Measurements from ENCODE around the gene YIPF2.

Gene YIPF2

DNA sequence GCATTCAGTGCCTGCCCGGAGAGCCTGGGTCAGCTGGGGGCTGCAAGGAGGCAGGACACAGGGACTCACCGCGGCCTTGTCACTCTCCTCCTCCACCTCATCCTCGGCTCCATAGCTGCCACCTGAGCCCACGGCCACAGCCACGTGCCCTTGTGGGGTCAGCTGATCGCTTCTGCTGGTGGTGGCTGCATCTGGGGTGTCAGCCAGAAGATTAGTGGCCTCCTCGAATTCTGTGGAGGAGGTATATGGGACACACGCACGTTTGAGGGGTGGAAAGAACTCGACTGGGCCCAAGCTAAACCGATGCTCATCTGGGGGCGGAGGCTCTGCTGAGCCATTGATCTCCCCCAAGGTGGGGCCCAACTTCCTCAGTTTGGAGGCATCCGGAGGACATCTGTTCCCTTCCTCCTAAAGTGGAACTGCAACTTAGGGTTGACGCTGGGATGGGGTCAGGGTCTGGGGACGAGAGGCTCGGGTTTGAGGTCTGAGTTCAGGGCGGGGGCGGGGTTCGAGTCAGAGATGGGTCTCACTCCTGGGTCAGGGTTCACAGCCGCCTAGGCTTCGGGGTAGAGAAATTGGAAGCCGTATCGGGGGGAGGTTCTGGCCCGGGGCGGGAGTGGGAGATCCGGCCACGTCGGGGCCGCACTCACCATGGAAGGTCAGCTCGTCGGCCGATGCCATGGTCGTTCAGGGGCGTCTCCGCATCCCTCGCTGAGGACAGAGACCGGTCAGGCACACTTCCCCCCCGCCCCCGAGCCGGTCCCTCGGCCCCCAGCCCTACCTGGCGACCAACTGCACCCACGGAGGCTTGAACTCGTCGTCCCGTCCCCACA lies 493 bp downstream of the YIPF2 start:
- H3K27ac Mint-ChIP-seq, result no peak overlapping the region
- no peaks in the 10 kb centered on the region for H3K27me3 Mint-ChIP-seq (ENCODE audit: low read depth, poor library complexity)
- peaks cover 24% of the 10 kb centered on the region for H3K4me1 Mint-ChIP-seq
- peaks cover 21% of the 10 kb centered on the region for H3K36me3 Mint-ChIP-seq (ENCODE audit: low read depth)
- H3K4me3 Mint-ChIP-seq, result peak overlapping the region; percentile 92
- no peaks in the 10 kb centered on the region for H3K9me3 Mint-ChIP-seq
- no peak for DNase-seq
- TF ChIP-seq, protein P1, sequence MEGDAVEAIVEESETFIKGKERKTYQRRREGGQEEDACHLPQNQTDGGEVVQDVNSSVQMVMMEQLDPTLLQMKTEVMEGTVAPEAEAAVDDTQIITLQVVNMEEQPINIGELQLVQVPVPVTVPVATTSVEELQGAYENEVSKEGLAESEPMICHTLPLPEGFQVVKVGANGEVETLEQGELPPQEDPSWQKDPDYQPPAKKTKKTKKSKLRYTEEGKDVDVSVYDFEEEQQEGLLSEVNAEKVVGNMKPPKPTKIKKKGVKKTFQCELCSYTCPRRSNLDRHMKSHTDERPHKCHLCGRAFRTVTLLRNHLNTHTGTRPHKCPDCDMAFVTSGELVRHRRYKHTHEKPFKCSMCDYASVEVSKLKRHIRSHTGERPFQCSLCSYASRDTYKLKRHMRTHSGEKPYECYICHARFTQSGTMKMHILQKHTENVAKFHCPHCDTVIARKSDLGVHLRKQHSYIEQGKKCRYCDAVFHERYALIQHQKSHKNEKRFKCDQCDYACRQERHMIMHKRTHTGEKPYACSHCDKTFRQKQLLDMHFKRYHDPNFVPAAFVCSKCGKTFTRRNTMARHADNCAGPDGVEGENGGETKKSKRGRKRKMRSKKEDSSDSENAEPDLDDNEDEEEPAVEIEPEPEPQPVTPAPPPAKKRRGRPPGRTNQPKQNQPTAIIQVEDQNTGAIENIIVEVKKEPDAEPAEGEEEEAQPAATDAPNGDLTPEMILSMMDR (IDR thresholded peaks at IDR 0.05), result no peak

DNA sequence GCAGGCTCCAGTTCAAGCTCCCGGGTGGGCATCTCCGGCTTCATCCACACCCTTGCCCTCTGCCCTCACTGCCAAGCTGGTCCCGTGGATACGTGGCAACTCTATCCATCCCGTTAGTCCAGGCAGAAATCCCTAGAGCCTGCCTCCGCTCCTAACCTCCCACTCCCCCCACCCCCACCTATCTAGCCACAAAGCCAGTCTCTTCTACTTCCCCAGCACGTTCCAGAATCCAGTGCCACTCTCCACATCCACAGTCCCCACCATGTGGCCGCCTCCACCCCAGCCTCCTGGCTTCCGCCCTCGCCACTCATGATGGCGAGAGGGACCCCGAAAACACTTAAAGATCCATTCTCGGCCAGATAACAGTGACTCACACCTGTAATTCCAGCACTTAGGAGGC lies 3.8 kb downstream of the YIPF2 start:
- no peaks in the 10 kb centered on the region for H3K27me3 Mint-ChIP-seq (ENCODE audit: low read depth, poor library complexity)
- H3K4me1 Mint-ChIP-seq, result peaks cover 20% of the 10 kb centered on the region
- H3K4me3 Mint-ChIP-seq, result no peak overlapping the region
- H3K27ac Mint-ChIP-seq, result peak overlapping the region; percentile 93
- no peaks in the 10 kb centered on the region for H3K9me3 Mint-ChIP-seq
- DNase-seq, result no peak
- TF ChIP-seq, protein P1 (IDR thresholded peaks at IDR 0.05), result no peak
- peaks cover 10% of the 10 kb centered on the region for H3K36me3 Mint-ChIP-seq (ENCODE audit: low read depth)

DNA sequence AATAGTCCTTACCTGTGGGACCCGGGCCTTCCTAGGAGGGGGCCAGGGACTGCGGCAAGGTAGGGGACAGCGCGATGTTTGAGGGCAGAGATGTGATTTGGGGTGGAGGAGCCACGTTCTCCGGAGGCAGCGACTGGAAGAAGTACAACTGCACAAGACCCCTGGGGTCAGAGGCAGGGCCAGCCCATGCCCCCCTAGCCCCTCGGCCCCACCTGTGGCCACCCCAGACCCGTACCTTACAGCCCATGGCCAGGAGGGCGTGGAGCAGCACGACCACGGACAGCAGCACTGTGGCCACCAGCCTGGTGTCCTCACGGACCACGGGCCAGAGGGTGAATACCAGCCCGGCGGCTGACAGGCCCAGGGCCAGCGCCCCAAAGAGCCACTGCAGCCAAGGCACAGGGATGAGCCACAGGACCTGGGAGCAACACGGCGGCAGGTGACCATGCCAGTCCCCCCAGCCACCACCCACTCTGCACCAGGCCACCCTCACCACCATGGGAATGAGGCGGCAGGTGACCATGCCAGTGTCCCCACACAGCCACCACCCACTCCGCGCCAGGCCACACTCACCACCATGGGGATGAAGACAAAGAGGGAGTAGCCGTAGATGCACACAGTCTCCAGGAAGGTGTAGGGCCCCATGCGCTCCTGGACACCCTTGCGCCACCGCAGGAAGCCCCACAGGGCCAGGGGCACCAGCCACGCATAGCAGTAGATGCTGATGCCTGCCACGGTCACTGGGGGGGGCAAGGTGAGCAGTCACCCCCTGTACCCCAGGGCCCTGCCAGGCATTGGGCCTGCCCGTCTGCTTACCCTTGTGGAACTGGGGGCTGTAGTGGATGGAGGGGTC lies 5.0 kb downstream of the YIPF2 start:
- TF ChIP-seq, protein P1 (IDR thresholded peaks at IDR 0.05), result no peak
- H3K27me3 Mint-ChIP-seq (ENCODE audit: low read depth, poor library complexity), result no peaks in the 10 kb centered on the region
- peaks cover 16% of the 10 kb centered on the region for H3K36me3 Mint-ChIP-seq (ENCODE audit: low read depth)
- H3K4me3 Mint-ChIP-seq, result no peak overlapping the region
- no peaks in the 10 kb centered on the region for H3K9me3 Mint-ChIP-seq
- DNase-seq, result no peak
- H3K4me1 Mint-ChIP-seq, result peaks cover 16% of the 10 kb centered on the region
- H3K27ac Mint-ChIP-seq, result peak overlapping the region; percentile 48

DNA sequence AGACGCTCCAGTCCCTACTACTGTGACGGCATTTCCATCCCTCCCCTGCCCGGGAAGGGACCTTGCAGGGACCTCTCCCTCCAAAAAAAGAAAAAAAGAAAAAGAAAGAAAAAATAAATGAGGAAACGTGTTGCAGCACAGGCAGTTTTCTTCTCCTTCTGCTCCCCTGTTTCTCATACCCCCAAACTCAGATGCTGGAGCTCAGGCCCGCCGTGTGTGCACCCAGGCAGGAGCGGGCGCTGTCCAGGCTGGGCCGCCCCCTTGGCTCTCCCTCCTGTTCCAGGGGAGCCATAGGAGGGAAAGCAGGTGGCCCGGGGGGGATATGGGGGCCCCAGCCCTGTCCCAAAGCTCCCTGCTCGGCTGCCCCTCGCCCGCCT lies 5.8 kb downstream of the YIPF2 start:
- no peak overlapping the region for H3K4me3 Mint-ChIP-seq
- H3K36me3 Mint-ChIP-seq (ENCODE audit: low read depth), result peaks cover 19% of the 10 kb centered on the region
- H3K27ac Mint-ChIP-seq, result no peak overlapping the region
- no peak for DNase-seq
- H3K9me3 Mint-ChIP-seq, result no peaks in the 10 kb centered on the region
- TF ChIP-seq, protein P1 (IDR thresholded peaks at IDR 0.05), result no peak
- H3K4me1 Mint-ChIP-seq, result peaks cover 11% of the 10 kb centered on the region
- no peaks in the 10 kb centered on the region for H3K27me3 Mint-ChIP-seq (ENCODE audit: low read depth, poor library complexity)

DNA sequence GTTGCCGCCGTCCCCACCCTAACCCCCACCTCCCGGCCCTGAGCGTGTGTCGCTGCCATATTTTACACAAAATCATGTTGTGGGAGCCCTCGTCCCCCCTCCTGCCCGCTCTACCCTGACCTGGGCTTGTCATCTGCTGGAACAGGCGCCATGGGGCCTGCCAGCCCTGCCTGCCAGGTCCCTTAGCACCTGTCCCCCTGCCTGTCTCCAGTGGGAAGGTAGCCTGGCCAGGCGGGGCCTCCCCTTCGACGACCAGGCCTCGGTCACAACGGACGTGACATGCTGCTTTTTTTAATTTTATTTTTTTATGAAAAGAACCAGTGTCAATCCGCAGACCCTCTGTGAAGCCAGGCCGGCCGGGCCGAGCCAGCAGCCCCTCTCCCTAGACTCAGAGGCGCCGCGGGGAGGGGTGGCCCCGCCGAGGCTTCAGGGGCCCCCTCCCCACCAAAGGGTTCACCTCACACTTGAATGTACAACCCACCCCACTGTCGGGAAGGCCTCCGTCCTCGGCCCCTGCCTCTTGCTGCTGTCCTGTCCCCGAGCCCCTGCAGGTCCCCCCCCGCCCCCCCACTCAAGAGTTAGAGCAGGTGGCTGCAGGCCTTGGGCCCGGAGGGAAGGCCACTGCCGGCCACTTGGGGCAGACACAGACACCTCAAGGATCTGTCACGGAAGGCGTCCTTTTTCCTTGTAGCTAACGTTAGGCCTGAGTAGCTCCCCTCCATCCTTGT lies 6.4 kb downstream of the YIPF2 start:
- TF ChIP-seq, protein P1 (IDR thresholded peaks at IDR 0.05), result no peak
- no peak for DNase-seq
- peaks cover 23% of the 10 kb centered on the region for H3K36me3 Mint-ChIP-seq (ENCODE audit: low read depth)
- no peaks in the 10 kb centered on the region for H3K9me3 Mint-ChIP-seq
- H3K27ac Mint-ChIP-seq, result no peak overlapping the region
- no peak overlapping the region for H3K4me3 Mint-ChIP-seq
- H3K4me1 Mint-ChIP-seq, result peaks cover 6% of the 10 kb centered on the region
- no peaks in the 10 kb centered on the region for H3K27me3 Mint-ChIP-seq (ENCODE audit: low read depth, poor library complexity)

Measured in nephron progenitor cell (in vitro differentiated cells).